ENCODE data around the gene ODAD3.

Gene ODAD3

GRCh38 chr19:11373885-11374432 lies 61.0 kb downstream of the ODAD3 start:
- DNase-seq, result no peak

- no peak for DNase-seq
Measured at GRCh38 chr19:11373166-11373884, 61.6 kb downstream of the ODAD3 start.

- no peak for DNase-seq
Measured at GRCh38 chr19:11370744-11371143, 64.2 kb downstream of the ODAD3 start.

All from stimulated activated CD4-positive, alpha-beta T cell treated with anti-CD3 and anti-CD28 coated beads, Interleukin-4, amount 100 ng/mL, for 24 hours (primary cell).